Smooth muscle cell (in vitro differentiated cells): Measurements from ENCODE around the gene SLC46A1. TPM values are rescaled to one million over a fixed set of nuclear protein-coding genes. Genes with fewer than 3 reads are reported as not detected.

Experiments used
- DNase-seq: peaks from one replicate; lab custom pipeline; 2025; ENCODE audit not compliant: unreplicated experiment; lab: John Stamatoyannopoulos, UW
- H2AFZ ChIP-seq: fragments of 200-600 bp; sonication (generic); 2 replicates; pipeline ENCODE4 v1.6.0; 2016; ENCODE audit warnings: antibody characterized with exemption, low read depth, mild to moderate bottlenecking
- H3F3A ChIP-seq: fragments of 200-600 bp; sonication (generic); 2 replicates; pipeline ENCODE4 v1.6.0; 2017; ENCODE audit warnings: antibody characterized with exemption, low read depth
- H3K27ac ChIP-seq: fragments of 200-600 bp; sonication (generic); 2 replicates; pipeline ENCODE4 v1.5.1; 2016; ENCODE audit warnings: low read depth, mild to moderate bottlenecking
- H3K27me3 ChIP-seq: fragments of 200-600 bp; sonication (generic); 2 replicates; pipeline ENCODE4 v1.6.1; 2016; ENCODE audit warnings: low read depth, mild to moderate bottlenecking
- H3K36me3 ChIP-seq: fragments of 200-600 bp; sonication (generic); 2 replicates; pipeline ENCODE4 v1.5.1; 2016; ENCODE audit warnings: low read depth
- H3K4me1 ChIP-seq: fragments of 200-600 bp; sonication (generic); 2 replicates; pipeline ENCODE4 v1.5.1; 2016; ENCODE audit warnings: low read depth
- H3K4me2 ChIP-seq: fragments of 200-600 bp; sonication (generic); 2 replicates; pipeline ENCODE4 v1.6.0; 2016; ENCODE audit warnings: mild to moderate bottlenecking
- H3K4me3 ChIP-seq: fragments of 200-600 bp; sonication (generic); 2 replicates; pipeline ENCODE4 v1.5.1; 2016; ENCODE audit warnings: mild to moderate bottlenecking
- H3K79me2 ChIP-seq: fragments of 200-600 bp; sonication (generic); 2 replicates; pipeline ENCODE4 v1.6.0; 2016; ENCODE audit warnings: low read depth, mild to moderate bottlenecking
- H3K9ac ChIP-seq: fragments of 200-600 bp; sonication (generic); 2 replicates; pipeline ENCODE4 v1.6.0; 2016; ENCODE audit warnings: low read depth
- H3K9me3 ChIP-seq: fragments of 200-600 bp; sonication (generic); replicated peaks from 2 replicates; pipeline ENCODE4 v1.5.1; 2016; ENCODE audit warnings: low read depth
- H4K20me1 ChIP-seq: fragments of 200-600 bp; sonication (generic); 2 replicates; pipeline ENCODE4 v1.6.0; 2016; ENCODE audit warnings: low read depth
- CTCF ChIP-seq: fragments of 200-600 bp; sonication (generic); IDR thresholded peaks from 2 replicates; pipeline ENCODE4 v1.5.1; 2017; ENCODE audit warnings: borderline replicate concordance, mild to moderate bottlenecking, antibody characterized with exemption; ENCODE audit not compliant: insufficient read depth, poor library complexity, severe bottlenecking
- WGBS: methylation state at CpG from one replicate; pipeline ENCODE4 v1.1.7; 2016; ENCODE audit warnings: low lambda C conversion rate; 5-methylcytosine and 5-hydroxymethylcytosine counted together
- polyA plus RNA-seq: library from polyadenylated mRNA; unstranded; fragments of >200 nt; fragmentation: Nextera tagmentation; extraction: Ambion mirVana; gene quantifications from 2 replicates; pipeline ENCODE4 v1.2.1, GENCODE V29; 2016
- total RNA-seq: library from RNA; depleted of rRNA; stranded (reverse); fragments of >200 nt; gene quantifications from 2 replicates; pipeline ENCODE4 v1.2.3, GENCODE V29; 2014

Gene SLC46A1
- total and polyA plus RNA-seq, 2 experiments from 2014 or later = 7.0 to 20.9 TPM

GRCh38 chr17:28381141-28381825 lies 24.7 kb downstream of the SLC46A1 start:
- peak overlapping the region; percentile 68 for H3K4me2 ChIP-seq

GRCh38 chr17:28379814-28380801 lies 25.9 kb downstream of the SLC46A1 start:
- no peak overlapping the region for H3K9ac ChIP-seq
- TF ChIP-seq CTCF = no peak
- no peak overlapping the region for H2AFZ ChIP-seq
- H3K27ac ChIP-seq = no peak overlapping the region
- peak overlapping the region; percentile 21 for H3K4me2 ChIP-seq
- WGBS = 65% methylated on average over 10 of the region's 10 CpGs
- DNase-seq = no peak
- no peaks in the 10 kb centered on the region for H3K4me1 ChIP-seq
- H3K4me3 ChIP-seq = no peak overlapping the region
- H3K79me2 ChIP-seq = no peaks in the 10 kb centered on the region
- H3K9me3 ChIP-seq = no peaks in the 10 kb centered on the region
- peaks cover 80% of the 10 kb centered on the region for H4K20me1 ChIP-seq
- no peaks in the 10 kb centered on the region for H3F3A ChIP-seq
- H3K27me3 ChIP-seq = peaks cover 27% of the 10 kb centered on the region
- no peaks in the 10 kb centered on the region for H3K36me3 ChIP-seq

More at GRCh38 chr17:28381141-28381825, 24.7 kb downstream of the SLC46A1 start:
- H3K4me3 ChIP-seq = peak overlapping the region; percentile 10
- H3K27ac ChIP-seq = no peak overlapping the region
- H3K9me3 ChIP-seq = no peaks in the 10 kb centered on the region
- H3K9ac ChIP-seq = no peak overlapping the region
- 28% methylated on average over 71 of the region's 72 CpGs for WGBS
- no peak overlapping the region for H2AFZ ChIP-seq
- no peaks in the 10 kb centered on the region for H3K4me1 ChIP-seq
- peaks cover 75% of the 10 kb centered on the region for H4K20me1 ChIP-seq
- H3K27me3 ChIP-seq = peaks cover 27% of the 10 kb centered on the region
- H3F3A ChIP-seq = no peaks in the 10 kb centered on the region
- H3K79me2 ChIP-seq = no peaks in the 10 kb centered on the region
- no peak for DNase-seq
- H3K36me3 ChIP-seq = no peaks in the 10 kb centered on the region
- TF ChIP-seq CTCF = peak; percentile 34

- Histone ChIP-seq H3K9ac (no peak overlapping the region), H2AFZ (no peak overlapping the region), H3K79me2 (peaks cover 19% of the 10 kb centered on the region), H3F3A (peaks cover 5% of the 10 kb centered on the region), H3K27me3 (no peaks in the 10 kb centered on the region), H3K4me1 (peaks cover 20% of the 10 kb centered on the region), H3K4me3 (peak overlapping the region; percentile 68), H3K36me3 (no peaks in the 10 kb centered on the region), H3K27ac (no peak overlapping the region), H3K4me2 (peak overlapping the region; percentile 94), H3K9me3 (no peaks in the 10 kb centered on the region), H4K20me1 (peaks cover 49% of the 10 kb centered on the region)
- 89% methylated on average over 6 of the region's 6 CpGs for WGBS
- no peak for DNase-seq
- TF ChIP-seq CTCF = no peak
Measured at GRCh38 chr17:28372945-28373274, 33.1 kb downstream of the SLC46A1 start.
